Calu3 (cell line): ENCODE results near the gene KRTAP19-1. TPM values are rescaled to one million over a fixed set of nuclear protein-coding genes. Genes with fewer than 3 reads are reported as not detected.

Source experiments
- BruUV-seq: library from RNA; stranded (reverse); fragments of 400-500 nt; replicated peaks from 2 replicates; lab custom pipeline; 2021; lab: Mats Ljungman, UMichigan
- CTCF ChIA-PET: fragments of 300-600 bp; sonication (Branson Sonifier 250); formaldehyde crosslinking; loops from one replicate; lab custom pipeline; 2022; ENCODE audit warnings: antibody characterized with exemption; lab: Charles Lee
- DNase-seq: peaks from one replicate; pipeline ENCODE4 v3.0.0; 2022
- H3K27ac Mint-ChIP-seq: one replicate; pipeline ENCODE4 v1.8.0; 2022; ENCODE audit warnings: mixed read lengths; ENCODE audit not compliant: unreplicated experiment
- H3K27me3 Mint-ChIP-seq: one replicate; pipeline ENCODE4 v1.8.0; 2022; ENCODE audit warnings: mixed read lengths; ENCODE audit not compliant: unreplicated experiment
- H3K36me3 Mint-ChIP-seq: one replicate; pipeline ENCODE4 v1.8.0; 2022; ENCODE audit warnings: mild to moderate bottlenecking, moderate library complexity, mixed read lengths; ENCODE audit not compliant: insufficient read depth, unreplicated experiment
- H3K4me1 Mint-ChIP-seq: one replicate; pipeline ENCODE4 v1.8.0; 2022; ENCODE audit warnings: mild to moderate bottlenecking, low read depth, mixed read lengths; ENCODE audit not compliant: unreplicated experiment
- H3K4me3 Mint-ChIP-seq: one replicate; pipeline ENCODE4 v1.8.0; 2022; ENCODE audit warnings: mild to moderate bottlenecking, low read depth, moderate library complexity, mixed read lengths; ENCODE audit not compliant: unreplicated experiment
- H3K9me3 Mint-ChIP-seq: one replicate; pipeline ENCODE4 v1.8.0; 2022; ENCODE audit warnings: low read depth, mixed read lengths; ENCODE audit not compliant: unreplicated experiment
- CTCF ChIP-seq: fragments of 200-600 bp; IDR thresholded peaks from one replicate; pipeline ENCODE4 v1.8.0; 2022; ENCODE audit warnings: antibody characterized with exemption; ENCODE audit not compliant: unreplicated experiment
- intact Hi-C: fragments of 100-400 bp; cut with micrococcal nuclease; formaldehyde crosslinking; loops from one replicate; pipeline ENCODE4 v1.10.0; 2022; ENCODE audit not compliant: unreplicated experiment
- total RNA-seq: library from RNA; stranded (reverse); gene quantifications from 2 replicates; pipeline ENCODE4 v1.2.3, GENCODE V29; 2022

Gene KRTAP19-1
- total RNA-seq, 1 experiment from 2014 or later: not detected

GRCh38 chr21:30497065-30497464, 16.9 kb upstream of the KRTAP19-1 start, which contains the start of gene KRTAP19-4:
KRTAP19-4 (minus strand) TSS chr21:30497165; CDS start chr21:30497110, 55 bp downstream.
- intact Hi-C loops: no loop called here
- DNase-seq: no peak
- Mint-ChIP-seq H3K27ac (no peak within 1 kb of the TSS), H3K4me3 (no peak within 1 kb of the TSS), H3K27me3 (no peaks in the 10 kb centered on the region), H3K36me3 (no peaks in the 10 kb centered on the region), H3K9me3 (peaks cover 2% of the 10 kb centered on the region), H3K4me1 (no peaks in the 10 kb centered on the region)
- CTCF ChIA-PET: no interaction called here
- no TSS peak for BruUV-seq
- no peak for TF ChIP-seq CTCF

GRCh38 chr21:30491963-30492428, 11.8 kb upstream of the KRTAP19-1 start, which contains the start of gene KRTAP19-3:
KRTAP19-3 (minus strand) TSS chr21:30492013; CDS start chr21:30491957, 56 bp downstream.
- no peaks in the 10 kb centered on the region for H3K27me3 Mint-ChIP-seq
- CTCF ChIA-PET: no interaction called here
- no peak for TF ChIP-seq CTCF
- H3K4me1 Mint-ChIP-seq: no peaks in the 10 kb centered on the region
- DNase-seq: no peak
- H3K36me3 Mint-ChIP-seq: no peaks in the 10 kb centered on the region
- no TSS peak for BruUV-seq
- peaks cover 5% of the 10 kb centered on the region for H3K9me3 Mint-ChIP-seq
- no peak within 1 kb of the TSS for H3K4me3 Mint-ChIP-seq
- no peak within 1 kb of the TSS for H3K27ac Mint-ChIP-seq
- intact Hi-C loops: no loop called here

- no peak for TF ChIP-seq CTCF
- Mint-ChIP-seq H3K36me3 (no peaks in the 10 kb centered on the region), H3K4me3 (no peak within 1 kb of the TSS), H3K27me3 (no peaks in the 10 kb centered on the region), H3K9me3 (peaks cover 5% of the 10 kb centered on the region), H3K4me1 (no peaks in the 10 kb centered on the region), H3K27ac (no peak within 1 kb of the TSS)
- CTCF ChIA-PET: no interaction called here
- intact Hi-C loops: no loop called here
- no peak for DNase-seq
- BruUV-seq: no TSS peak
Measured at GRCh38 chr21:30487336-30487735, 7.2 kb upstream of the KRTAP19-1 start, which contains the start of gene KRTAP19-2. KRTAP19-2 (minus strand) TSS chr21:30487436; CDS start chr21:30487348, 88 bp downstream.

- no peak for DNase-seq
- Mint-ChIP-seq H3K27me3 (no peaks in the 10 kb centered on the region), H3K36me3 (no peaks in the 10 kb centered on the region), H3K9me3 (peaks cover 9% of the 10 kb centered on the region), H3K27ac (no peak overlapping the region), H3K4me3 (no peak overlapping the region), H3K4me1 (no peaks in the 10 kb centered on the region)
- CTCF ChIA-PET: no interaction called here
- intact Hi-C loops: no loop called here
- no peak for TF ChIP-seq CTCF
- no TSS peak for BruUV-seq
Measured at GRCh38 chr21:30486180-30486579, 6.0 kb upstream of the KRTAP19-1 start.
